ENCODE measurements around the gene C2CD4A.

- TF ChIP-seq ZNF274 (IDR thresholded peaks at IDR 0.05; ENCODE audit: low read depth, low read length) (no peak), YY1 (IDR thresholded peaks at IDR 0.05; ENCODE audit: insufficient read depth, insufficient read length) (no peak), SUZ12 (IDR thresholded peaks at IDR 0.05; ENCODE audit: extremely low read depth, insufficient read depth, insufficient read length) (no peak)
Observed at GRCh38 chr15:62046078-62046743, 20.6 kb upstream of the C2CD4A start.

Data from NT2/D1 (cell line).